Measurements from ENCODE around the gene MAST2. TPM values are rescaled to one million over a fixed set of nuclear protein-coding genes. Genes with fewer than 3 reads are reported as not detected.

Gene MAST2
- total RNA-seq, 4 donors from 2014 or later, result 44.9 to 78.3 (median 68.5) TPM

DNA sequence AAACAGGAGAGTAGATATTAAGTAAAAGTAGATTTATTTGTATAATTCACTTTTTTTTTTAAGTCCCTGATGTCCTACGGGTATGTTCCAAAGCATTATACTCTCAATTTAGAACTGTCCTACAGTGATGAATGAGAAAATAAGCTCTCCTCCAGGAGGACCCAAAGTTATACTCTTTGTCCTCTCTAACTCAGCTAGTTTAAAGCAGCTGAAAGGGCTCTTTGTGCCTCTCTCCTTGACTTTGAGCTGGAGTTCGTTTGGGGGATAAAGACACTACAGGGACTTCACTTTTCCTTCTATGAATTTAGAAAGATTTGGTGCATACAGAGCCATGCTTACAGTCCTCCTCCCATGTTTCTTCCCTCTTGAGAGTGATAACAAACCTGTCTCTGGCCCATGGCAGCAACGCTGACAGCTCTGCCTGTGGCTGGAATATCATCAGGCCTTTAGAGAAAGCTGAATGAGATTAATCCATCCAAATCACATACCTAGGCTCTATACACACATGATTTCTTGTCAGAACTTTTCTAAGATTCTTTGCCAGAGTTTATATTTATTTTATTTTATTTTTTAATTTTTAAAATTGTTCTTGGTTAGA is 194.7 kb downstream of the MAST2 start:
- H3K4me3 ChIP-seq, result no peak overlapping the region
- H3K9me3 ChIP-seq, result no peaks in the 10 kb centered on the region
- WGBS, result 27% methylated on average over 3 of the region's 3 CpGs
- intact Hi-C loops (cut with DNase I), result no loop called here
- H3K36me3 ChIP-seq, result peaks cover 0 to 15% (median 6%) of the 10 kb centered on the region in 4 donors
- H3K27ac ChIP-seq (replicated peaks in 1 of 4), result peak overlapping the region in 1 of 4 donors; percentile 53
- H3K4me1 ChIP-seq, result peaks cover 4 to 14% (median 10%) of the 10 kb centered on the region in 4 donors
- no peaks in the 10 kb centered on the region for H3K27me3 ChIP-seq
- TF ChIP-seq CTCF (IDR thresholded peaks at IDR 0.05), result no peak
- no peak for TF ChIP-seq POLR2A (IDR thresholded peaks at IDR 0.05; ENCODE audit: low read depth)
- no peak for TF ChIP-seq POLR2AphosphoS5 (IDR thresholded peaks at IDR 0.05)
- TF ChIP-seq EP300 (IDR thresholded peaks at IDR 0.05), result no peak
- DNase-seq (ENCODE audit: extremely low spot score), result peak; percentile 62

DNA sequence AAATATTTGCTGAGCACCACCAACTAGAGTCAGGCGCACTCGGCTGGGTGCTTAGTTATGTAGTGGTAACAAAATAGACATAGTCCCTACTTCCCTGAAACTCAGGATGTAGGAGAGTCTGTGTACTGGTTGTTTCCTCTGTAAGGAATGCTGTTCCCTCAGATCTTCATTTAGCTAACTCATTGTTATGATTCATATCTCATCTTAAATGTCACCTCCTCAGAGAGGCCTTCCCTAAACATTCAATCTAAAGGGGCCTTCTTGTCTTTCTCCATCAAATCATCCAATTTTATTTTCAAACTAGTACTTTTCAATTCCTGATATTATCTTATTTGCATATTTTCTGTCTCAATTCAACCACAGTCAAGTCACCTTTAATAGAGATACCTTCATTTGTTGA is 196.1 kb downstream of the MAST2 start:
- intact Hi-C loops (cut with DNase I), result no loop called here
- DNase-seq (ENCODE audit: extremely low spot score), result no peak
- H3K36me3 ChIP-seq, result peaks cover 0 to 29% (median 12%) of the 10 kb centered on the region in 4 donors
- H3K27ac ChIP-seq (replicated peaks in 1 of 4), result no peak overlapping the region
- H3K4me1 ChIP-seq, result peaks cover 4 to 14% (median 10%) of the 10 kb centered on the region in 4 donors
- H3K27me3 ChIP-seq, result no peaks in the 10 kb centered on the region
- 91% methylated on average over 2 of the region's 2 CpGs for WGBS
- H3K9me3 ChIP-seq, result no peaks in the 10 kb centered on the region
- no peak overlapping the region for H3K4me3 ChIP-seq
- no peak for TF ChIP-seq POLR2AphosphoS5 (IDR thresholded peaks at IDR 0.05)

DNA sequence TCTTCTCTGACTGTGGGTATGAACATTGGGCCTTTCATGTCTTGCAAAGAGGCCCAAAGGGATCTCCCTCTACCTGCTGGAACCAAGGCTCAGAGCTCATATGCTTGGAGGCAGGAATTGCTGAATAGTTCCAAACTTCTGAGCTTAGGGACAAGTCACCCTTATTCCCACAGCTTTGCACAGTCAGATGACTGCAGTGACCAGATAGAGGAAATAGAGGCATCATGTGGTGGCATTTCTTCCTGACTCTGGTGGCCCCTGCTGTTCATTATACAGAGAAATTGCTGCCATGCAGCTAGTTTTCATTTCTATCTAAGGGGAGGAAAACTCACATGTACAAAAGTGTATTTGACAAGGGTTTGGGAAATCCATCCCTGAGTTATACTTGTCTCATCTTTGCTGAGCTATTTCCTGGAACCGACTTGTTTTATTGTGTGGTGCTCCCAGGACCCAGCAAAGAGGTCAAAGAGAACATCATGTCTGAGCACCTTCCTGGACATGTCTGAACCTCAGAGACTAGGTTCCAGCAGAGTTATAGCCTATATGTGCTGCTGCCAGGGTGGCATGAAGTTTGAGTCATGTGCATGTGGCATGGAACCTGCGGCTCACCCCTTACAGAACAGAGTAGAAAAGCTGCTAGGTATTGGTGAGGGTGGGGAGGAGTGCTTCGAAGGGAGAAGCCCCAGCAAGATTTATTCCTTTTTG is 197.8 kb downstream of the MAST2 start:
- Histone ChIP-seq H3K27me3 (no peaks in the 10 kb centered on the region), H3K4me1 (peaks cover 4 to 14% (median 10%) of the 10 kb centered on the region in 4 donors), H3K4me3 (no peak overlapping the region), H3K27ac (replicated peaks in 1 of 4) (no peak overlapping the region), H3K9me3 (no peaks in the 10 kb centered on the region), H3K36me3 (peaks cover 0 to 39% (median 16%) of the 10 kb centered on the region in 4 donors)
- 100% methylated on average over 3 of the region's 3 CpGs for WGBS
- DNase-seq (ENCODE audit: extremely low spot score), result no peak
- TF ChIP-seq CTCF (IDR thresholded peaks at IDR 0.05), result no peak
- no peak for TF ChIP-seq POLR2AphosphoS5 (IDR thresholded peaks at IDR 0.05)
- no peak for TF ChIP-seq EP300 (IDR thresholded peaks at IDR 0.05)
- TF ChIP-seq POLR2A (IDR thresholded peaks at IDR 0.05; ENCODE audit: low read depth), result no peak
- intact Hi-C loops (cut with DNase I), result no loop called here

- peak; percentile 85 for DNase-seq (ENCODE audit: extremely low spot score)
- Histone ChIP-seq H3K27me3 (no peaks in the 10 kb centered on the region), H3K4me1 (peaks cover 4 to 10% (median 9%) of the 10 kb centered on the region in 4 donors), H3K9me3 (no peaks in the 10 kb centered on the region), H3K36me3 (peaks cover 0 to 53% (median 29%) of the 10 kb centered on the region in 4 donors), H3K4me3 (no peak overlapping the region), H3K27ac (replicated peaks in 1 of 4) (no peak overlapping the region)
- WGBS, result 90% methylated on average over 3 of the region's 3 CpGs
- TF ChIP-seq POLR2AphosphoS5 (IDR thresholded peaks at IDR 0.05), result no peak
- no peak for TF ChIP-seq POLR2A (IDR thresholded peaks at IDR 0.05; ENCODE audit: low read depth)
- TF ChIP-seq CTCF (IDR thresholded peaks at IDR 0.05), result no peak
- TF ChIP-seq EP300 (IDR thresholded peaks at IDR 0.05), result no peak
- intact Hi-C loops (cut with DNase I), result no loop called here
Measured at GRCh38 chr1:46002551-46003150, 199.2 kb downstream of the MAST2 start.

DNA sequence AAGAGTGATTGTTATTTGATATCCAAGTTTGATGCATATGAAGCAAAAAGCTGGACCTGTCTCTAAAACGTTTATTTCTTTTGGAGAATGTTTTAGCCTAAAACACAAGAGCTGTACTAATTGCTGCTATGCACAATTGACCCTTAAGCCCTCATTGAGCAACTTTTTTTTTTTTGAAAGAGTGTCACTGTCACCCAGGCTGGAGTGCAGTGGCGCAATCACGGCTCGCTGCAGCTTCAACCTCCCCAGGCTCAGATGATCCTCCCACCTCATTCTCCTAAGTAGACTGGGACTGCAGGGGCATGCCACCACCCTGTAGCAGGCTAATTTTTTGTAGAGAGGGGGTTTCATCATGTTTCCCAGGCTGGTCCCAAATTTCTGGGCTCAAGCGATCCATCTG is 199.9 kb downstream of the MAST2 start:
- 83% methylated on average over 5 of the region's 5 CpGs for WGBS
- Histone ChIP-seq H3K9me3 (no peaks in the 10 kb centered on the region), H3K27ac (replicated peaks in 1 of 4) (no peak overlapping the region), H3K4me1 (peaks cover 1 to 3% (median 3%) of the 10 kb centered on the region in 4 donors), H3K36me3 (peaks cover 3 to 60% (median 36%) of the 10 kb centered on the region in 4 donors), H3K27me3 (no peaks in the 10 kb centered on the region), H3K4me3 (no peak overlapping the region)
- no peak for TF ChIP-seq POLR2AphosphoS5 (IDR thresholded peaks at IDR 0.05)
- no peak for TF ChIP-seq POLR2A (IDR thresholded peaks at IDR 0.05; ENCODE audit: low read depth)
- no peak for TF ChIP-seq EP300 (IDR thresholded peaks at IDR 0.05)
- TF ChIP-seq CTCF (IDR thresholded peaks at IDR 0.05), result no peak
- peak; percentile 31 for DNase-seq (ENCODE audit: extremely low spot score)
- intact Hi-C loops (cut with DNase I), result no loop called here

Data from esophagus muscularis mucosa (tissue), 4 donors.